IMR-90 (cell line): ENCODE results near the gene DAAM1. TPM values are rescaled to one million over a fixed set of nuclear protein-coding genes. Genes with fewer than 3 reads are reported as not detected.

Experiments used
- ATAC-seq: fragments of 200-7000 bp; cut with Tn5 transposase; 2 replicates; pipeline ENCODE4 v1.9.1; 2020; ENCODE audit warnings: low read depth, mild to moderate bottlenecking, moderate library complexity
- BruUV-seq: library from RNA; stranded (reverse); fragments of 400-500 nt; replicated peaks from 2 replicates; lab custom pipeline; 2021; lab: Mats Ljungman, UMichigan
- CTCF ChIA-PET: fragments of 300-600 bp; formaldehyde crosslinking; extraction: SDS; loops from one replicate; lab custom pipeline; 2021; ENCODE audit warnings: antibody characterized with exemption; lab: Yijun Ruan, JAX
- POLR2A ChIA-PET: fragments of 300-600 bp; sonication (Branson Sonifier 250); formaldehyde crosslinking; loops from one replicate; lab custom pipeline; 2022; ENCODE audit warnings: antibody characterized with exemption; ENCODE audit not compliant: unreplicated experiment; lab: Charles Lee
- DNase-seq: peaks from one replicate; pipeline ENCODE4 v3.0.0; 2013
- H2AFZ ChIP-seq: replicated peaks from 2 replicates; pipeline ENCODE3; 2013; ENCODE audit warnings: low read length, mild to moderate bottlenecking; ENCODE audit not compliant: poor library complexity
- H2AK5ac ChIP-seq: 2 replicates; pipeline ENCODE4 v1.6.1; 2013; ENCODE audit warnings: low read depth, low read length, inconsistent platforms
- H2AK9ac ChIP-seq: replicated peaks from 2 replicates; pipeline ENCODE3; 2013; ENCODE audit warnings: mild to moderate bottlenecking, low read depth, low read length, moderate library complexity; ENCODE audit not compliant: poor library complexity
- H2BK120ac ChIP-seq: 2 replicates; pipeline ENCODE4 v1.6.1; 2013; ENCODE audit warnings: low read depth, low read length, inconsistent platforms
- H2BK15ac ChIP-seq: 3 replicates; pipeline ENCODE4 v1.6.1; 2013; ENCODE audit warnings: low read depth, low read length, inconsistent platforms
- H2BK20ac ChIP-seq: 2 replicates; pipeline ENCODE4 v1.6.1; 2013; ENCODE audit warnings: low read depth, mild to moderate bottlenecking, inconsistent platforms, low read length, moderate library complexity
- H2BK5ac ChIP-seq: 2 replicates; pipeline ENCODE4 v1.6.1; 2013; ENCODE audit warnings: mild to moderate bottlenecking, low read depth, low read length, inconsistent platforms; ENCODE audit not compliant: poor library complexity, severe bottlenecking
- H3K14ac ChIP-seq: replicated peaks from 2 replicates; pipeline ENCODE4 v1.6.1; 2013; ENCODE audit warnings: low read depth, low read length, inconsistent platforms
- H3K18ac ChIP-seq: 2 replicates; pipeline ENCODE4 v1.6.1; 2013; ENCODE audit warnings: low read depth, low read length, control low read depth
- H3K23ac ChIP-seq: 2 replicates; pipeline ENCODE4 v1.6.1; 2013; ENCODE audit warnings: low read depth, low read length, inconsistent platforms
- H3K27ac ChIP-seq: 2 replicates; pipeline ENCODE4 v1.5.1; 2013; ENCODE audit warnings: mild to moderate bottlenecking, control low read depth, low read length; ENCODE audit not compliant: insufficient read depth
- H3K27me3 ChIP-seq: 2 replicates; pipeline ENCODE4 v1.6.1; 2013; ENCODE audit warnings: low read length; ENCODE audit not compliant: control insufficient read depth, insufficient read depth
- H3K36me3 ChIP-seq: 2 replicates; pipeline ENCODE4 v1.6.1; 2013; ENCODE audit warnings: low read length, mixed read lengths; ENCODE audit not compliant: control insufficient read depth, insufficient read depth
- H3K4ac ChIP-seq: 2 replicates; pipeline ENCODE4 v1.6.1; 2013; ENCODE audit warnings: low read depth, low read length, inconsistent platforms
- H3K4me1 ChIP-seq: 2 replicates; pipeline ENCODE4 v1.6.1; 2013; ENCODE audit warnings: low read length, mixed read lengths; ENCODE audit not compliant: control insufficient read depth, insufficient read depth
- H3K4me2 ChIP-seq: 2 replicates; pipeline ENCODE4 v1.6.1; 2013; ENCODE audit warnings: low read depth, mild to moderate bottlenecking, control low read depth, low read length, moderate library complexity
- H3K4me3 ChIP-seq: 2 replicates; pipeline ENCODE4 v1.5.1; 2013; ENCODE audit warnings: low read depth, mild to moderate bottlenecking, control low read depth, low read length, moderate library complexity; ENCODE audit not compliant: insufficient read depth
- H3K56ac ChIP-seq: 2 replicates; pipeline ENCODE4 v1.6.1; 2013; ENCODE audit warnings: low read length, inconsistent platforms; ENCODE audit not compliant: insufficient read depth; ENCODE audit errors: extremely low read depth
- H3K79me1 ChIP-seq, 2 experiments: 2 replicates each; pipeline ENCODE4 v1.6.1; 2013; ENCODE audit warnings: low read length in 2 of 2, inconsistent platforms in 1 of 2, low read depth in 1 of 2
- H3K9ac ChIP-seq: 2 replicates; pipeline ENCODE4 v1.6.1; 2013; ENCODE audit warnings: low read depth, low read length, control low read depth
- H3K9me1 ChIP-seq: 2 replicates; pipeline ENCODE4 v1.6.1; 2013; ENCODE audit warnings: low read length, inconsistent platforms; ENCODE audit not compliant: insufficient read depth
- H3K9me3 ChIP-seq: 2 replicates; pipeline ENCODE4 v1.6.1; 2013; ENCODE audit warnings: low read length; ENCODE audit not compliant: control insufficient read depth, insufficient read depth
- H4K20me1 ChIP-seq: 2 replicates; pipeline ENCODE4 v1.6.1; 2013; ENCODE audit warnings: low read length, inconsistent platforms; ENCODE audit not compliant: insufficient read depth
- H4K5ac ChIP-seq: 2 replicates; pipeline ENCODE4 v1.6.1; 2013; ENCODE audit warnings: mild to moderate bottlenecking, low read depth, low read length, control low read depth
- H4K8ac ChIP-seq, 2 experiments: 2 replicates each; pipeline ENCODE4 v1.6.1; 2013; ENCODE audit warnings: low read depth in 2 of 2, low read length in 2 of 2, control low read depth in 1 of 2, inconsistent platforms in 1 of 2
- H4K91ac ChIP-seq: 2 replicates; pipeline ENCODE4 v1.6.1; 2013; ENCODE audit warnings: low read depth, low read length, inconsistent platforms; ENCODE audit not compliant: insufficient read depth
- CTCF ChIP-seq: conservative IDR thresholded peaks from 2 replicates; pipeline ENCODE4 v1.5.1; 2012; ENCODE audit warnings: mild to moderate bottlenecking, low read depth, low read length, improper control_type of control experiment
- MAFK ChIP-seq: IDR thresholded peaks from 2 replicates; pipeline ENCODE4 v1.6.1; 2012; ENCODE audit warnings: low read depth, low read length, improper control_type of control experiment
- WGBS, 2 experiments: methylation state at CpG; one replicate each; pipeline versions ENCODE4 v1.1.5 to v1.1.7; 2013; ENCODE audit warnings: missing lambda C conversion rate in 2 of 2; ENCODE audit not compliant: insufficient read length in 1 of 2; ENCODE audit errors: extremely low coverage in 2 of 2; 5-methylcytosine and 5-hydroxymethylcytosine counted together
- dilution Hi-C: fragments of 300-500 bp; cut with HindIII; formaldehyde crosslinking; loops from one replicate; pipeline ENCODE4 v1.14.3; 2018; ENCODE audit warnings: low sequenced_read_pairs; ENCODE audit not compliant: unreplicated experiment
- in situ Hi-C: fragments of 300-500 bp; cut with MboI; formaldehyde crosslinking; loops from 3 replicates; pipeline ENCODE4 v1.14.3; 2019; ENCODE audit warnings: low sequenced_read_pairs, inconsistent platforms, mixed read lengths
- intact Hi-C: fragments of 100-400 bp; cut with micrococcal nuclease; formaldehyde crosslinking; loops from 2 replicates; pipeline ENCODE4 v1.10.0; 2022
- polyA plus RNA-seq, 3 experiments: library from polyadenylated mRNA; depleted of rRNA; stranded (reverse); fragments of >200 nt; gene quantifications; 2 replicates each; pipeline ENCODE4 v1.2.3, GENCODE V29; 2012; ENCODE audit warnings: low replicate concordance in 1 of 3
- total RNA-seq: library from RNA; depleted of rRNA; stranded (reverse); fragments of >200 nt; gene quantifications from 2 replicates; pipeline ENCODE4 v1.2.3, GENCODE V29; 2012

The DAAM1 gene
- total and polyA plus RNA-seq, 2 of the 4 experiments (the other 2 are of a cell fraction), result 4.8 to 5.4 TPM

GRCh38 chr14:59406454-59407245, 218.2 kb downstream of the DAAM1 start:
- ATAC-seq (peak; percentile 74), DNase-seq (peak; percentile 59)
- intact Hi-C loops, result no loop called here
- Histone ChIP-seq H3K9me3 (peaks cover 3% of the 10 kb centered on the region; the same call in 1 of the 2 replicates), H2BK20ac (peak overlapping the region; percentile 58; the same call in 1 of the 2 replicates), H4K8ac (peak overlapping the region in 1 of 2 experiments; percentile 52; a peak in 1 of 4 replicates), H3K4me1 (peaks cover 8% of the 10 kb centered on the region), H3K23ac (peak overlapping the region; percentile 36; the same call in 1 of the 2 replicates), H3K56ac (peak overlapping the region; percentile 35; the same call in 1 of the 2 replicates), H2BK5ac (peak overlapping the region; percentile 89), H2AK9ac (no peak overlapping the region), H2BK120ac (peak overlapping the region; percentile 54), H3K14ac (peak overlapping the region; percentile 57), H3K4ac (peak overlapping the region; percentile 26; the same call in 1 of the 2 replicates), H3K79me1 (no peaks in the 10 kb centered on the region), H3K4me2 (peak overlapping the region; percentile 77), H3K9me1 (peaks cover 2% of the 10 kb centered on the region; the same call in 1 of the 2 replicates), H3K18ac (peak overlapping the region; percentile 87), H2AK5ac (no peak overlapping the region), H4K20me1 (no peaks in the 10 kb centered on the region; the same call in 1 of the 2 replicates), H3K27ac (peak overlapping the region; percentile 43), H3K36me3 (no peaks in the 10 kb centered on the region), H4K5ac (peak overlapping the region; percentile 15; the same call in 1 of the 2 replicates), H4K91ac (0 out of 2 replicates have a peak overlapping the region, but pooled peaks have one; percentile 15), H3K4me3 (no peak overlapping the region), H2AFZ (peak overlapping the region; percentile 72), H3K27me3 (no peaks in the 10 kb centered on the region), H3K9ac (no peak overlapping the region; the same call in 1 of the 2 replicates), H2BK15ac (0 out of 3 replicates have a peak overlapping the region, but pooled peaks have one; percentile 34)
- no TSS peak for BruUV-seq
- WGBS, 2 experiments, result 0% methylated on average over 1 of the region's 6 CpGs; no CpG with 5 or more reads in 1 of the 2 experiments
- CTCF ChIA-PET, result interaction anchor here (0.5 to 1.2 kb wide), 4 partner anchors 17 to 205 kb away, joined by 3 read pairs; no protein-coding TSS in a partner anchor
- POLR2A ChIA-PET, result no interaction called here
- TF ChIP-seq MAFK (0 out of 2 replicates have a peak, but pooled peaks have one; percentile 21), CTCF (no peak)
- dilution Hi-C loops, result no loop called here
- in situ Hi-C loops, result no loop called here
